ENCODE data around the gene EGFR.

DNA sequence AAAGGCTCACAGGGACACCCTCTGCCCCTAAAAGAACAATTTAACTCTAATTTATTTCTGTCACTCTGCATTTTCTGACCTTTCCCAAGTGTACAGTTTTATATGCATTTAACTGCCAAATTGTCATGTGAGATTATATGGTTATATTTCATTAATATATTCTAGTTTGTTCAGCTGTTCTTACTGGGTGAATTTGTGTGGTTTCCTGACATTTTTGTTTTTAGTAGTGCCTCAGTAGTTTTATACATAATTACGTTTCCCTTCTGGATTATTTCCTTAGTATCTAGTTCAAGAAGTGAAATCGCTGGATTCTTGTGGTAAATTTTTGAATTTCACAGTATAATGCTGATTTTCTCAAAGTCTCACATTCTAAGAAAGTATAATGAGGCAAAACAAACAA is 41.3 kb downstream of the EGFR start:
- no peak for TF ChIP-seq POLR2A (IDR thresholded peaks at IDR 0.05)
- TF ChIP-seq, protein P1, sequence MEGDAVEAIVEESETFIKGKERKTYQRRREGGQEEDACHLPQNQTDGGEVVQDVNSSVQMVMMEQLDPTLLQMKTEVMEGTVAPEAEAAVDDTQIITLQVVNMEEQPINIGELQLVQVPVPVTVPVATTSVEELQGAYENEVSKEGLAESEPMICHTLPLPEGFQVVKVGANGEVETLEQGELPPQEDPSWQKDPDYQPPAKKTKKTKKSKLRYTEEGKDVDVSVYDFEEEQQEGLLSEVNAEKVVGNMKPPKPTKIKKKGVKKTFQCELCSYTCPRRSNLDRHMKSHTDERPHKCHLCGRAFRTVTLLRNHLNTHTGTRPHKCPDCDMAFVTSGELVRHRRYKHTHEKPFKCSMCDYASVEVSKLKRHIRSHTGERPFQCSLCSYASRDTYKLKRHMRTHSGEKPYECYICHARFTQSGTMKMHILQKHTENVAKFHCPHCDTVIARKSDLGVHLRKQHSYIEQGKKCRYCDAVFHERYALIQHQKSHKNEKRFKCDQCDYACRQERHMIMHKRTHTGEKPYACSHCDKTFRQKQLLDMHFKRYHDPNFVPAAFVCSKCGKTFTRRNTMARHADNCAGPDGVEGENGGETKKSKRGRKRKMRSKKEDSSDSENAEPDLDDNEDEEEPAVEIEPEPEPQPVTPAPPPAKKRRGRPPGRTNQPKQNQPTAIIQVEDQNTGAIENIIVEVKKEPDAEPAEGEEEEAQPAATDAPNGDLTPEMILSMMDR (IDR thresholded peaks at IDR 0.05): no peak
